ENCODE measurements around the gene CHRM5. TPM values are rescaled to one million over a fixed set of nuclear protein-coding genes. Genes with fewer than 3 reads are reported as not detected.
"Not testable (repeated sequence)": the region's sequence is repeated elsewhere in the genome, so short reads cannot be mapped to it uniquely, and the experiment has no call there.

CHRM5 gene
- total and polyA plus RNA-seq, 2 experiments from 2014 or later, result 0.05 to 0.43 TPM

DNA sequence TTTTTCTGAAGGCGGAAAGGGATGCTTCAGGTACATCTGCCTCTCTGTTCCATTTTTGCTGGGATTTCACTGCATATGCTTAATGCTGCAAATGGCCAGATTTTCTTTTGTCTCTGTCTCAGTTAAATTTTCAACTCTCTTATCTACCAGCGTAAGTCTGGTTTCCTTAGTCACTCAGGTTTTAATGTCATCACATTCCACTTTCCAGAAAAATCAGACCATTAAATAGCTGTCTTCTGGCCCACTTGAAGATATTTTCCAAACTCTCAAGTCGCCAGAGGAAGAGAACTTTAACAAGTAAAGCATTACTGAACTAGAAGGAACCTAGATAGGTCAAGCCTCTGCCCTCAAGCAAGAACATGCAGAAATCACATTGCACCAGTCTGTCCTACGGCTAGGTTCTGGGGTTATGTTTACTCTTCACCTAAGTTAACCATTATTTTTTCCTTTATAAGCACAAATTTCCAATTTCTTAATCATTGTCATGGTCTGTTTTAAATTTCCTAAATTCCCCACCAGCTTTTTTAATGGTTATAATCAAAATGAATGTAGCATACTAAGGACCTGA lies 44.2 kb downstream of the CHRM5 start:
- Histone ChIP-seq H3K27me3 (replicated peaks; ENCODE audit: insufficient read depth) (no peaks in the 10 kb centered on the region), H2AFZ (no peak overlapping the region), H3K27ac (no peak overlapping the region), H3K4me1 (ENCODE audit: insufficient read depth) (no peaks in the 10 kb centered on the region), H3K4me3 (no peak overlapping the region), H3F3A (ENCODE audit: insufficient read depth) (no peaks in the 10 kb centered on the region), H3K9ac (no peak overlapping the region), H3K9me3 (ENCODE audit: low read depth) (no peaks in the 10 kb centered on the region), H4K20me1 (ENCODE audit: insufficient read depth) (peaks cover 3% of the 10 kb centered on the region; the same call in 1 of the 2 replicates), H3K36me3 (ENCODE audit: low read depth) (no peaks in the 10 kb centered on the region), H3K79me2 (ENCODE audit: insufficient read depth) (peaks cover 45% of the 10 kb centered on the region), H3K9me2 (ENCODE audit: insufficient read depth) (no peaks in the 10 kb centered on the region), H3K4me2 (ENCODE audit: unreplicated experiment) (no peak overlapping the region)
- DNase-seq, result no peak
- in situ Hi-C loops (cut with MboI), result no loop called here
- WGBS, 2 experiments (ENCODE audit: low coverage in 1 of 2, low lambda C conversion rate in 2 of 2, missing lambda C conversion rate in 2 of 2), result 95 to 96% methylated on average over 4 of the region's 4 CpGs
- TF ChIP-seq EZH2phosphoT487 (IDR thresholded peaks at IDR 0.05; ENCODE audit: insufficient read depth, low read depth), result no peak
- TF ChIP-seq EZH2 (IDR thresholded peaks at IDR 0.05; ENCODE audit: insufficient read depth, poor library complexity, severe bottlenecking), result no peak

DNA sequence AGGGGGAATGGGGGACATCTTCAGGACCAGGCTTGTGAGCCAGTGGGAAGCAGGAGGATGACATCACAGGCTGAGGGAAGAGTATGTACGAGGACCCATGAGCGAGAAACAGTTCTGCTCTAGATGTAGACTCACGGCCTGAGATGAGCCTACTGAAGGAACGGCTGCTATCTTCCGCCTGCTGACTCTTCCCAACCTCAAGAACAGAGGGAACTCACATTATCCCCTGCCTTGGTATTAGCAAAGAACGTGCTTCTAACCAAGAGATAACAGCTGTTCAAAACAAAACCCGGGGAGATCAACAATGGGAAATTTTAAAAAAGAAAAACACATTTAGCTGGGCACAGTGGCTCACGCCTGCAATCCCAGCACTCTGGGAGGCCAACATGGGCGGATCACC lies 45.4 kb downstream of the CHRM5 start:
- H3K36me3 ChIP-seq (ENCODE audit: low read depth), result no peaks in the 10 kb centered on the region
- H3K27ac ChIP-seq, result no peak overlapping the region
- H3F3A ChIP-seq (ENCODE audit: insufficient read depth), result no peaks in the 10 kb centered on the region
- no peaks in the 10 kb centered on the region for H3K4me1 ChIP-seq (ENCODE audit: insufficient read depth)
- TF ChIP-seq EZH2 (IDR thresholded peaks at IDR 0.05; ENCODE audit: insufficient read depth, poor library complexity, severe bottlenecking), result no peak
- TF ChIP-seq EZH2phosphoT487 (IDR thresholded peaks at IDR 0.05; ENCODE audit: insufficient read depth, low read depth), result no peak
- no peak for DNase-seq
- no peak overlapping the region for H3K4me3 ChIP-seq
- peaks cover 3% of the 10 kb centered on the region; the same call in 1 of the 2 replicates for H4K20me1 ChIP-seq (ENCODE audit: insufficient read depth)
- H3K79me2 ChIP-seq (ENCODE audit: insufficient read depth), result peaks cover 47% of the 10 kb centered on the region
- no peaks in the 10 kb centered on the region for H3K9me3 ChIP-seq (ENCODE audit: low read depth)
- H3K4me2 ChIP-seq (ENCODE audit: unreplicated experiment), result no peak overlapping the region
- no peak overlapping the region for H3K9ac ChIP-seq
- in situ Hi-C loops (cut with MboI), result no loop called here
- no peaks in the 10 kb centered on the region for H3K9me2 ChIP-seq (ENCODE audit: insufficient read depth)
- H2AFZ ChIP-seq, result no peak overlapping the region
- WGBS, 2 experiments (ENCODE audit: low coverage in 1 of 2, low lambda C conversion rate in 2 of 2, missing lambda C conversion rate in 2 of 2), result 96 to 97% methylated on average over 9 of the region's 9 CpGs
- no peaks in the 10 kb centered on the region for H3K27me3 ChIP-seq (replicated peaks; ENCODE audit: insufficient read depth)

DNA sequence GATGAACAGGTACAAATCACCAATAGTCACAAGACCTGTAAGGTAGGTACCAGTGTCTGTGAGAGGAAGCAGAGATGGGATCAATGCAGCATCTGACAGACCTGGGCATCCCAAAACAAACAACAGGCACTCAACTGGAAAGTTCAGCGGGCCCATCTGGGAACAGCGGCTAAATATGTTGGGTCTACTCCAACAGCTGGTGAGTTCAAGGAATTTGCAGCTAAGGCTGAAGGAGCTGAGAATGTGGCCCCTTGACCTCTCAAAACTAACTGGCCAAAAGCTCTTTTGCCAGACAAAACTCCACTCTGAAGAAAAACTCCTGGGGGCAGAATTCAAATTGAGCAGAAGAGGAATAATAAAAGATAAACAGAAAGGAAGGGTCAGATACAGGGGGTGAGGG lies 46.3 kb downstream of the CHRM5 start:
- Histone ChIP-seq H3K79me2 (ENCODE audit: insufficient read depth) (peaks cover 42% of the 10 kb centered on the region), H4K20me1 (ENCODE audit: insufficient read depth) (peaks cover 3% of the 10 kb centered on the region; the same call in 1 of the 2 replicates), H3K4me2 (ENCODE audit: unreplicated experiment) (no peak overlapping the region), H3K9me3 (ENCODE audit: low read depth) (no peaks in the 10 kb centered on the region), H3K27me3 (replicated peaks; ENCODE audit: insufficient read depth) (no peaks in the 10 kb centered on the region), H3F3A (ENCODE audit: insufficient read depth) (no peaks in the 10 kb centered on the region), H2AFZ (no peak overlapping the region), H3K9me2 (ENCODE audit: insufficient read depth) (no peaks in the 10 kb centered on the region), H3K4me3 (no peak overlapping the region), H3K36me3 (ENCODE audit: low read depth) (no peaks in the 10 kb centered on the region), H3K4me1 (ENCODE audit: insufficient read depth) (no peaks in the 10 kb centered on the region), H3K9ac (no peak overlapping the region), H3K27ac (no peak overlapping the region)
- in situ Hi-C loops (cut with MboI), result no loop called here
- WGBS, 2 experiments (ENCODE audit: low coverage in 1 of 2, low lambda C conversion rate in 2 of 2, missing lambda C conversion rate in 2 of 2), result 100% methylated on average over 2 of the region's 2 CpGs
- no peak for TF ChIP-seq EZH2 (IDR thresholded peaks at IDR 0.05; ENCODE audit: insufficient read depth, poor library complexity, severe bottlenecking)
- no peak for TF ChIP-seq EZH2phosphoT487 (IDR thresholded peaks at IDR 0.05; ENCODE audit: insufficient read depth, low read depth)
- no peak for DNase-seq

DNA sequence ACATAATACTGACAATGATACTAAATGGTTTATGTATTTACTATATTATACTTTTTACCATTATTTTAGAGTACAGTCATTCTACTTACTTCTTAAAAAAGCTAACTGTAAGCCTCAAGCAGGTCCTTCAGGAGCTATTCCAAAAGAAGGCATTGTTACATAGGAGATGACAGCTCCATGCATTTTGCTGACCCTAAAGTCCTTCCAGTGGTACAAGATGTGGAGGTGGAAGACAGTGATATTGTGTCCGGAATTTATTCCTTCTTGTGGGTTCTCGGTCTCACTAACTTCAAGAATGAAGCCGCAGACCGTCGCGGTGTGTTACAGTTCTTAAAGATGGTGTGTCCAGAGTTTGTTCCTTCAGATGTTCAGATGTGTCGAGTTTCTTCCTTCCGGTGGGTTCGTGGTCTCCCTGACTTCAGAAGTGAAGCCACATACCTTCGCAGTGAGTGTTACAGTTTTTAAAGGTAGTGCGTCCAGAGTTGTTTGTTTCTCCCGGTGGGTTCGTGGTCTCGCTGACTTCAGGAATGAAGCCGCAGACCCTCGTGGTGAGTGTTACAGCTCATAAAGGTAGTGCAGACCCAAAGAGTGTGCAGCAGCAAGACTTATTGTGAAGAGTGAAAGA lies 49.8 kb downstream of the CHRM5 start:
- Histone ChIP-seq H3K4me1 (ENCODE audit: insufficient read depth) (no peaks in the 10 kb centered on the region), H3K9ac (no peak overlapping the region), H3K9me2 (ENCODE audit: insufficient read depth) (no peaks in the 10 kb centered on the region), H3K27ac (no peak overlapping the region), H3K4me3 (no peak overlapping the region), H3K4me2 (ENCODE audit: unreplicated experiment) (no peak overlapping the region), H3K9me3 (ENCODE audit: low read depth) (no peaks in the 10 kb centered on the region), H4K20me1 (ENCODE audit: insufficient read depth) (peaks cover 3% of the 10 kb centered on the region; the same call in 1 of the 2 replicates), H3K27me3 (replicated peaks; ENCODE audit: insufficient read depth) (no peaks in the 10 kb centered on the region), H2AFZ (no peak overlapping the region), H3F3A (ENCODE audit: insufficient read depth) (no peaks in the 10 kb centered on the region), H3K79me2 (ENCODE audit: insufficient read depth) (peaks cover 39% of the 10 kb centered on the region), H3K36me3 (ENCODE audit: low read depth) (no peaks in the 10 kb centered on the region)
- in situ Hi-C loops (cut with MboI), result no loop called here
- 95 to 98% methylated on average over 16 of the region's 16 CpGs for WGBS, 2 experiments (ENCODE audit: low coverage in 1 of 2, low lambda C conversion rate in 2 of 2, missing lambda C conversion rate in 2 of 2)
- no peak for DNase-seq
- TF ChIP-seq EZH2 (IDR thresholded peaks at IDR 0.05; ENCODE audit: insufficient read depth, poor library complexity, severe bottlenecking) (no peak), EZH2phosphoT487 (IDR thresholded peaks at IDR 0.05; ENCODE audit: insufficient read depth, low read depth) (no peak)

DNA sequence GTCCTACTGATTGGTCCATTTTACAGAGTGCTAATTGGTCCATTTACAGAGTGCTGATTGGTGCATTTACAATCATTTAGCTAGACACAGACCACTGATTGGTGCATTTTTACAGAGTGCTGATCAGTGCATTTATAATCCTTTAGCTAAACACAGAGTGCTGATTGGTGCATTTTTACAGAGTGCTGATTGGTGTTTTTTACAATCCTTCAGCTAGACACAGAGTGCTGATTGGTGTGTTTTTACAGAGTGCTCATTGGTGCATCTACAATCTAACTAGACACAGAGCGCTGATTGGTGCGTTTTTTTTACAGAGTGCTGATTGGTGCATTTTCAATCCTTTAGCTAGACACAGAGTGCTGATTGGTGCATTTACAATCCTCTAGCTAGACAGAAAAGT lies 50.4 kb downstream of the CHRM5 start:
- H2AFZ ChIP-seq; H3K27ac ChIP-seq; H3K27me3 ChIP-seq (replicated peaks; ENCODE audit: insufficient read depth); H3K9ac ChIP-seq; H3K4me2 ChIP-seq (ENCODE audit: unreplicated experiment); H3K9me3 ChIP-seq (ENCODE audit: low read depth); H3K9me2 ChIP-seq (ENCODE audit: insufficient read depth); DNase-seq; H4K20me1 ChIP-seq (ENCODE audit: insufficient read depth); H3K4me3 ChIP-seq; H3K36me3 ChIP-seq (ENCODE audit: low read depth); H3K4me1 ChIP-seq (ENCODE audit: insufficient read depth); in situ Hi-C loops (cut with MboI); H3F3A ChIP-seq (ENCODE audit: insufficient read depth): not testable (repeated sequence)
- peaks cover 38% of the 10 kb centered on the region for H3K79me2 ChIP-seq (ENCODE audit: insufficient read depth)
- WGBS, 2 experiments (ENCODE audit: low coverage in 1 of 2, low lambda C conversion rate in 2 of 2, missing lambda C conversion rate in 2 of 2), result 93 to 100% methylated on average over 2 of the region's 2 CpGs
